Keratinocyte (primary cell): ENCODE results near the gene GALR1. TPM values are rescaled to one million over a fixed set of nuclear protein-coding genes. Genes with fewer than 3 reads are reported as not detected.

Experiments
- DNase-seq: peaks from one replicate; pipeline ENCODE4 v3.0.0-alpha.2; 2011; ENCODE audit warnings: low read depth, missing footprints, low spot score
- FAIRE-seq: peaks from 2 replicates; lab custom pipeline; 2011; peaks lifted over from hg19 to GRCh38; lab: Jason Lieb, UNC
- H2AFZ ChIP-seq: 2 replicates; pipeline ENCODE4 v1.6.0; 2012; ENCODE audit warnings: low read length, control low read depth, inconsistent platforms; ENCODE audit not compliant: control insufficient read depth
- H3K27ac ChIP-seq: 2 replicates; pipeline ENCODE4 v1.5.1; 2011; ENCODE audit warnings: low read length; ENCODE audit not compliant: control insufficient read depth, insufficient read depth
- H3K27me3 ChIP-seq: 3 replicates; pipeline ENCODE4 v1.6.0; 2011; ENCODE audit warnings: low read length; ENCODE audit not compliant: control insufficient read depth, insufficient read depth; ENCODE audit errors: extremely low read depth
- H3K36me3 ChIP-seq, 2 experiments: 2 replicates in 1 of 2; 3 replicates in 1 of 2; pipeline ENCODE4 v1.5.1; 2011; ENCODE audit warnings: low read length in 2 of 2, mild to moderate bottlenecking in 1 of 2; ENCODE audit not compliant: control insufficient read depth in 2 of 2, insufficient read depth in 2 of 2; ENCODE audit errors: extremely low read depth in 1 of 2
- H3K4me1 ChIP-seq: 3 replicates; pipeline ENCODE4 v1.5.1; 2011; ENCODE audit warnings: low read length; ENCODE audit not compliant: control insufficient read depth, insufficient read depth; ENCODE audit errors: extremely low read depth
- H3K4me2 ChIP-seq: 3 replicates; pipeline ENCODE4 v1.6.0; 2011; ENCODE audit warnings: low read depth, low read length; ENCODE audit not compliant: control insufficient read depth, insufficient read depth; ENCODE audit errors: extremely low read depth
- H3K4me3 ChIP-seq, 3 experiments: fragments of 200-600 bp in 1 of 3; sonication (generic) in 1 of 3; 2 replicates in 2 of 3; 3 replicates in 1 of 3; pipeline ENCODE4 v1.5.1; 2011 to 2016; ENCODE audit warnings: low read length in 3 of 3, mild to moderate bottlenecking in 3 of 3, control low read depth in 2 of 3, inconsistent platforms in 1 of 3, low read depth in 1 of 3, mixed read lengths in 1 of 3, mixed run types in 1 of 3, moderate library complexity in 1 of 3; ENCODE audit not compliant: control insufficient read depth in 2 of 3, insufficient read depth in 2 of 3; ENCODE audit errors: extremely low read depth in 1 of 3
- H3K79me2 ChIP-seq: 2 replicates; pipeline ENCODE4 v1.6.0; 2012; ENCODE audit warnings: low read length; ENCODE audit not compliant: control insufficient read depth, insufficient read depth
- H3K9ac ChIP-seq: 3 replicates; pipeline ENCODE4 v1.6.0; 2011; ENCODE audit warnings: low read length; ENCODE audit not compliant: control insufficient read depth, insufficient read depth; ENCODE audit errors: extremely low read depth
- H3K9me1 ChIP-seq: 3 replicates; pipeline ENCODE4 v1.6.0; 2011; ENCODE audit warnings: low read length; ENCODE audit not compliant: control insufficient read depth, insufficient read depth; ENCODE audit errors: extremely low read depth
- H3K9me3 ChIP-seq: 2 replicates; pipeline ENCODE4 v1.5.1; 2012; ENCODE audit warnings: low read depth, low read length; ENCODE audit not compliant: control insufficient read depth
- H4K20me1 ChIP-seq: 3 replicates; pipeline ENCODE4 v1.6.0; 2011; ENCODE audit warnings: low read length; ENCODE audit not compliant: control insufficient read depth, insufficient read depth; ENCODE audit errors: extremely low read depth
- CTCF ChIP-seq, 3 experiments: IDR thresholded peaks in 1 of 3; conservative IDR thresholded peaks in 1 of 3; optimal IDR thresholded peaks in 1 of 3; 2 replicates in 2 of 3; 3 replicates in 1 of 3; pipeline versions ENCODE3 to v1.5.1; 2011; ENCODE audit warnings: low read length in 3 of 3, mild to moderate bottlenecking in 3 of 3, moderate library complexity in 2 of 3, control low read depth in 1 of 3, inconsistent platforms in 1 of 3; ENCODE audit not compliant: insufficient read depth in 2 of 3; ENCODE audit errors: extremely low read depth in 1 of 3
- EZH2 ChIP-seq: IDR thresholded peaks from one replicate; pipeline ENCODE4 v1.6.1; 2012; ENCODE audit warnings: inconsistent platforms, mild to moderate bottlenecking, low read length, moderate library complexity
- dilution Hi-C: fragments of 300-500 bp; cut with MboI; formaldehyde crosslinking; loops from one replicate; pipeline ENCODE4 v1.7.0; 2020; ENCODE audit warnings: low sequenced_read_pairs; ENCODE audit not compliant: extremely low pct_ligation_motif_present
- polyA plus RNA-seq, 5 experiments: library from polyadenylated mRNA; depleted of rRNA in 3 of 5; stranded (reverse) in 3 of 5; stranded (forward) in 1 of 5; unstranded in 1 of 5; fragments of >200 nt; gene quantifications; 1 replicate in 1 of 5; 2 replicates in 3 of 5; 3 replicates in 1 of 5; pipeline versions ENCODE4 v1.2.1 to v1.2.3, GENCODE V29; 2011 to 2012; ENCODE audit warnings: missing spikeins in 2 of 5, low read depth in 1 of 5, low replicate concordance in 1 of 5

The GALR1 gene
- polyA plus RNA-seq, 1 donor (not counting 4 experiments of a cell fraction or from before 2014, with no cell fraction given) = not detected

- H3K27me3 ChIP-seq = no peaks in the 10 kb centered on the region
- FAIRE-seq (no peak), DNase-seq (no peak)
- no peak overlapping the region for H3K27ac ChIP-seq
- TF ChIP-seq CTCF (optimal IDR thresholded peaks at IDR 0.05 in 1 of 3, IDR thresholded peaks at IDR 0.05 in 1 of 3, conservative IDR thresholded peaks at IDR 0.05 in 1 of 3; ENCODE audit: extremely low read depth in 1 of 3, insufficient read depth in 2 of 3, low read length in 3 of 3) (no peak), EZH2 (no peak)
- H3K4me1 ChIP-seq = no peaks in the 10 kb centered on the region
- H3K9ac ChIP-seq = no peak overlapping the region
- no peaks in the 10 kb centered on the region for H3K9me3 ChIP-seq
- H3K4me2 ChIP-seq = no peak overlapping the region
- H3K79me2 ChIP-seq = no peaks in the 10 kb centered on the region
- dilution Hi-C loops = no loop called here
- H3K36me3 ChIP-seq = no peaks in the 10 kb centered on the region
- H3K4me3 ChIP-seq = no peak overlapping the region
- H3K9me1 ChIP-seq = no peaks in the 10 kb centered on the region
- no peaks in the 10 kb centered on the region for H4K20me1 ChIP-seq
- H2AFZ ChIP-seq = no peak overlapping the region
Measured at GRCh38 chr18:77300579-77300978, 50.9 kb downstream of the GALR1 start.

- Histone ChIP-seq H4K20me1 (no peaks in the 10 kb centered on the region), H3K36me3 (no peaks in the 10 kb centered on the region), H3K4me1 (no peaks in the 10 kb centered on the region), H3K9me1 (no peaks in the 10 kb centered on the region), H3K27me3 (no peaks in the 10 kb centered on the region), H3K79me2 (no peaks in the 10 kb centered on the region), H2AFZ (no peak overlapping the region), H3K27ac (no peak overlapping the region), H3K9me3 (no peaks in the 10 kb centered on the region), H3K9ac (no peak overlapping the region), H3K4me3 (no peak overlapping the region), H3K4me2 (no peak overlapping the region)
- DNase-seq (no peak), FAIRE-seq (no peak)
- dilution Hi-C loops = no loop called here
- TF ChIP-seq EZH2 (no peak), CTCF (optimal IDR thresholded peaks at IDR 0.05 in 1 of 3, IDR thresholded peaks at IDR 0.05 in 1 of 3, conservative IDR thresholded peaks at IDR 0.05 in 1 of 3; ENCODE audit: extremely low read depth in 1 of 3, insufficient read depth in 2 of 3, low read length in 3 of 3) (no peak)
Measured at GRCh38 chr18:77304268-77304667, 54.6 kb downstream of the GALR1 start.
